CD4-positive, alpha-beta T cell treated with Interleukin-2 at 100 ng/mL for 4 hours (primary cell): ENCODE results near the gene EXOC6.
"Not testable (repeated sequence)": the region's sequence is repeated elsewhere in the genome, so short reads cannot be mapped to it uniquely, and the experiment has no call there.

Source experiments
- DNase-seq: peaks from one replicate; pipeline ENCODE4 v3.0.0-alpha.2; 2020; ENCODE audit warnings: low spot score

Gene EXOC6

GRCh38 chr10:92886334-92886961, 38.1 kb downstream of the EXOC6 start:
- DNase-seq, result no peak

- no peak for DNase-seq
Measured at GRCh38 chr10:92890471-92890870, 42.2 kb downstream of the EXOC6 start.

- DNase-seq, result no peak
Measured at GRCh38 chr10:92891885-92892690, 43.8 kb downstream of the EXOC6 start.

- no peak for DNase-seq
Measured at GRCh38 chr10:92892691-92893054, 44.4 kb downstream of the EXOC6 start.

GRCh38 chr10:92894081-92894655, 45.8 kb downstream of the EXOC6 start:
- DNase-seq, result no peak

- no peak for DNase-seq
Measured at GRCh38 chr10:92897916-92898315, 49.6 kb downstream of the EXOC6 start.

- peak; percentile 72 for DNase-seq
Measured at GRCh38 chr10:92901819-92902251, 53.5 kb downstream of the EXOC6 start.

GRCh38 chr10:92903633-92904032, 55.3 kb downstream of the EXOC6 start:
- DNase-seq, result no peak

- DNase-seq, result no peak
Measured at GRCh38 chr10:92907280-92907679, 59.0 kb downstream of the EXOC6 start.

GRCh38 chr10:92912631-92913030, 64.3 kb downstream of the EXOC6 start:
- not testable (repeated sequence) for DNase-seq

- no peak for DNase-seq
Measured at GRCh38 chr10:92913973-92914372, 65.7 kb downstream of the EXOC6 start.

GRCh38 chr10:92914478-92915325, 66.4 kb downstream of the EXOC6 start:
- DNase-seq, result peak; percentile 62

GRCh38 chr10:92915892-92916291, 67.6 kb downstream of the EXOC6 start:
- DNase-seq, result no peak

- DNase-seq, result no peak
Measured at GRCh38 chr10:92916433-92916832, 68.1 kb downstream of the EXOC6 start.

- DNase-seq, result no peak
Measured at GRCh38 chr10:92918603-92919002, 70.3 kb downstream of the EXOC6 start.

- DNase-seq, result no peak
Measured at GRCh38 chr10:92920866-92921265, 72.5 kb downstream of the EXOC6 start.

- DNase-seq, result no peak
Measured at GRCh38 chr10:92923416-92923815, 75.1 kb downstream of the EXOC6 start.

- no peak for DNase-seq
Measured at GRCh38 chr10:92929896-92930295, 81.6 kb downstream of the EXOC6 start.

- no peak for DNase-seq
Measured at GRCh38 chr10:92931597-92931996, 83.3 kb downstream of the EXOC6 start.

- DNase-seq, result no peak
Measured at GRCh38 chr10:92937876-92938275, 89.6 kb downstream of the EXOC6 start.

GRCh38 chr10:92938841-92939240, 90.5 kb downstream of the EXOC6 start:
- DNase-seq, result no peak

- DNase-seq, result no peak
Measured at GRCh38 chr10:92942226-92942625, 93.9 kb downstream of the EXOC6 start.
